GM12878 (cell line): Measurements from ENCODE around the gene ADGRA3. TPM values are rescaled to one million over a fixed set of nuclear protein-coding genes. Genes with fewer than 3 reads are reported as not detected.

Experiments used
- ATAC-seq: fragments of 200-7000 bp; cut with Tn5 transposase; 3 replicates; pipeline ENCODE4 v1.9.1; 2020; ENCODE audit warnings: mild to moderate bottlenecking, moderate library complexity
- BruUV-seq: library from RNA; stranded (reverse); fragments of 400-500 nt; replicated peaks from 2 replicates; lab custom pipeline; 2021; lab: Mats Ljungman, UMichigan
- CTCF ChIA-PET: fragments of 300-600 bp; sonication (Branson Sonifier 250); formaldehyde crosslinking; extraction: SDS; loops from one replicate; lab custom pipeline; 2021; ENCODE audit warnings: inconsistent platforms; lab: Yijun Ruan, JAX
- POLR2A ChIA-PET: fragments of 350-600 bp; formaldehyde crosslinking; extraction: SDS; loops from one replicate; lab custom pipeline; 2021; ENCODE audit warnings: inconsistent platforms; lab: Charles Lee
- RAD21 ChIA-PET: fragments of 300-600 bp; sonication (Branson Sonifier 250); formaldehyde crosslinking; loops from one replicate; lab custom pipeline; 2023; ENCODE audit warnings: antibody characterized with exemption; ENCODE audit not compliant: unreplicated experiment; lab: Charles Lee
- SMC1A ChIA-PET: fragments of 300-600 bp; sonication (Branson Sonifier 250); formaldehyde crosslinking; loops from one replicate; lab custom pipeline; 2023; ENCODE audit not compliant: unreplicated experiment, uncharacterized antibody; lab: Charles Lee
- DNase-seq: peaks from one replicate; pipeline ENCODE4 v3.0.0-alpha.2; 2011; ENCODE audit warnings: low read depth, low spot score
- FAIRE-seq: peaks from 3 replicates; lab custom pipeline; 2011; peaks lifted over from hg19 to GRCh38; lab: Jason Lieb, UNC
- H2AFZ ChIP-seq: 2 replicates; pipeline ENCODE4 v1.6.0; 2011; ENCODE audit warnings: low read depth, low read length, control low read depth; ENCODE audit not compliant: control insufficient read depth
- H3K27ac ChIP-seq: 2 replicates; pipeline ENCODE4 v1.5.1; 2011; ENCODE audit warnings: control low read depth; ENCODE audit not compliant: control insufficient read depth, insufficient read depth
- H3K27me3 ChIP-seq, 2 experiments: replicated peaks in 1 of 2; 2 replicates each; pipeline versions ENCODE4 v1.6.0 to v1.6.1; 2011; ENCODE audit warnings: low read length in 1 of 2; ENCODE audit not compliant: control insufficient read depth in 2 of 2, insufficient read depth in 2 of 2
- H3K36me3 ChIP-seq, 2 experiments: 2 replicates each; pipeline ENCODE4 v1.5.1; 2011; ENCODE audit warnings: low read length in 1 of 2; ENCODE audit not compliant: control insufficient read depth in 2 of 2, insufficient read depth in 2 of 2
- H3K4me1 ChIP-seq: 2 replicates; pipeline ENCODE4 v1.6.1; 2011; ENCODE audit warnings: mild to moderate bottlenecking, low read length, moderate library complexity, mixed read lengths; ENCODE audit not compliant: control insufficient read depth, insufficient read depth
- H3K4me2 ChIP-seq: 2 replicates; pipeline ENCODE4 v1.6.0; 2011; ENCODE audit warnings: control low read depth; ENCODE audit not compliant: control insufficient read depth, insufficient read depth
- H3K4me3 ChIP-seq: fragments of 200-600 bp; sonication (generic); 2 replicates; pipeline ENCODE4 v1.5.1; 2016
- H3K79me2 ChIP-seq: 2 replicates; pipeline ENCODE4 v1.6.0; 2011; ENCODE audit warnings: low read length; ENCODE audit not compliant: control insufficient read depth, insufficient read depth
- H3K9ac ChIP-seq: 2 replicates; pipeline ENCODE4 v1.8.0; 2011; ENCODE audit warnings: low read length, control low read depth, mixed read lengths; ENCODE audit not compliant: control insufficient read depth, insufficient read depth
- H3K9me3 ChIP-seq: replicated peaks from 3 replicates; pipeline ENCODE4 v1.5.1; 2011; ENCODE audit warnings: mild to moderate bottlenecking, low read length; ENCODE audit not compliant: control insufficient read depth, insufficient read depth
- H4K20me1 ChIP-seq: 2 replicates; pipeline ENCODE4 v1.6.0; 2011; ENCODE audit not compliant: control insufficient read depth, insufficient read depth
- ATF3 ChIP-seq: IDR thresholded peaks from 2 replicates; pipeline ENCODE4 v1.6.1; 2011; ENCODE audit warnings: low read depth, mild to moderate bottlenecking, low read length, moderate library complexity, borderline replicate concordance; ENCODE audit errors: extremely low read depth
- ATF7 ChIP-seq: fragments of 450-650 bp; IDR thresholded peaks from 2 replicates; pipeline ENCODE4 v1.6.1; 2016; ENCODE audit warnings: low read depth, mild to moderate bottlenecking
- GATAD2B ChIP-seq: fragments of 450-650 bp; conservative IDR thresholded peaks from 2 replicates; pipeline ENCODE4 v1.6.1; 2017; ENCODE audit warnings: low read depth, mild to moderate bottlenecking, moderate library complexity
- HDAC2 ChIP-seq: fragments of 200-600 bp; sonication (generic); IDR thresholded peaks from 2 replicates; pipeline ENCODE4 v1.6.1; 2017
- HDAC6 ChIP-seq: fragments of 200-600 bp; sonication (generic); IDR thresholded peaks from one replicate; pipeline ENCODE4 v1.8.0; 2017; ENCODE audit warnings: antibody characterized with exemption; ENCODE audit not compliant: unreplicated experiment
- MEF2B ChIP-seq: fragments of 450-650 bp; IDR thresholded peaks from 2 replicates; pipeline ENCODE4 v1.6.1; 2018; ENCODE audit warnings: mild to moderate bottlenecking, moderate library complexity; ENCODE audit not compliant: partially characterized antibody, poor library complexity, severe bottlenecking
- NR2F1 ChIP-seq: fragments of 450-650 bp; conservative IDR thresholded peaks from 2 replicates; pipeline ENCODE4 v1.6.1; 2017; ENCODE audit warnings: mild to moderate bottlenecking
- POLR2AphosphoS2 ChIP-seq: IDR thresholded peaks from 2 replicates; pipeline ENCODE4 v1.6.1; 2011; ENCODE audit warnings: low read depth, mild to moderate bottlenecking, low read length, improper control_type of control experiment, moderate library complexity
- SMARCA5 ChIP-seq: fragments of 450-650 bp; IDR thresholded peaks from 2 replicates; pipeline ENCODE4 v1.6.1; 2017; ENCODE audit warnings: mild to moderate bottlenecking
- STAT3 ChIP-seq: IDR thresholded peaks from 2 replicates; pipeline ENCODE4 v1.6.1; 2011; ENCODE audit warnings: low read depth, low read length, improper control_type of control experiment
- SUPT20H ChIP-seq: IDR thresholded peaks from 2 replicates; pipeline ENCODE4 v1.6.1; 2011; ENCODE audit warnings: low read depth, mild to moderate bottlenecking, low read length, moderate library complexity, borderline replicate concordance; ENCODE audit not compliant: control insufficient read depth
- USF1 ChIP-seq: IDR thresholded peaks from 2 replicates; pipeline ENCODE4 v1.6.1; 2011; ENCODE audit warnings: borderline replicate concordance, low read depth, mild to moderate bottlenecking, moderate library complexity, mixed read lengths, low read length; ENCODE audit not compliant: insufficient read depth; ENCODE audit errors: extremely low read length
- WRNIP1 ChIP-seq: IDR thresholded peaks from 2 replicates; pipeline ENCODE4 v1.6.1; 2011; ENCODE audit warnings: low read depth, low read length, improper control_type of control experiment, borderline replicate concordance
- ZBTB40 ChIP-seq: fragments of 450-650 bp; IDR thresholded peaks from 2 replicates; pipeline ENCODE4 v1.6.1; 2016; ENCODE audit warnings: mild to moderate bottlenecking, moderate library complexity, borderline replicate concordance
- ZNF207 ChIP-seq: fragments of 450-650 bp; IDR thresholded peaks from 2 replicates; pipeline ENCODE4 v1.6.1; 2014; ENCODE audit warnings: antibody characterized with exemption, mild to moderate bottlenecking, borderline replicate concordance
- ZZZ3 ChIP-seq: IDR thresholded peaks from 2 replicates; pipeline ENCODE4 v1.6.1; 2011; ENCODE audit warnings: low read depth; ENCODE audit not compliant: control insufficient read depth, insufficient read length
- WGBS: methylation state at CpG from one replicate; pipeline ENCODE4 v1.1.6; 2016; ENCODE audit warnings: low lambda C conversion rate; ENCODE audit not compliant: insufficient replicate concordance, insufficient coverage; ENCODE audit errors: missing lambda C conversion rate; 5-methylcytosine and 5-hydroxymethylcytosine counted together
- in situ Hi-C: fragments of 300-500 bp; cut with MboI; formaldehyde crosslinking; loops from 9 replicates; pipeline ENCODE4 v1.14.3; 2018; ENCODE audit warnings: mixed read lengths
- intact Hi-C: fragments of 100-400 bp; cut with micrococcal nuclease; formaldehyde crosslinking; loops from one replicate; pipeline ENCODE4 v1.14.2; 2022; ENCODE audit not compliant: unreplicated experiment
- polyA plus RNA-seq, 11 experiments: library from polyadenylated mRNA; depleted of rRNA in 4 of 11; unstranded in 6 of 11; stranded (reverse) in 5 of 11; fragments of >200 nt; fragmentation: Nextera tagmentation in 4 of 11; fragmentation: Illumina TruSeq in 1 of 11; extraction: Ambion mirVana in 4 of 11; extraction: Trizol in 1 of 11; gene quantifications; 1 replicate in 1 of 11; 2 replicates in 10 of 11; pipeline versions ENCODE4 v1.2.1 to v1.2.3, GENCODE V29; 2011 to 2016; ENCODE audit warnings: inconsistent platforms in 2 of 11, missing spikeins in 2 of 11, low read depth in 1 of 11
- total RNA-seq, 4 experiments: library from RNA; depleted of rRNA in 3 of 4; stranded (reverse); fragments of >200 nt in 3 of 4; fragmentation: Illumina TruSeq in 1 of 4; extraction: Trizol in 1 of 4; gene quantifications; 2 replicates each; pipeline versions ENCODE4 v1.2.1 to v1.2.3, GENCODE V29; 2013 to 2021
- TF ChIP-seq, protein P1 (sequence below): fragments of 450-650 bp; IDR thresholded peaks from 2 replicates; pipeline ENCODE4 v1.6.1; 2017; ENCODE audit warnings: mild to moderate bottlenecking

Gene ADGRA3
- total and polyA plus RNA-seq, 10 of the 15 experiments (the other 5 are each of a cell fraction or from before 2014, with no cell fraction given): 0.24 to 66.2 (median 2.5) TPM

DNA sequence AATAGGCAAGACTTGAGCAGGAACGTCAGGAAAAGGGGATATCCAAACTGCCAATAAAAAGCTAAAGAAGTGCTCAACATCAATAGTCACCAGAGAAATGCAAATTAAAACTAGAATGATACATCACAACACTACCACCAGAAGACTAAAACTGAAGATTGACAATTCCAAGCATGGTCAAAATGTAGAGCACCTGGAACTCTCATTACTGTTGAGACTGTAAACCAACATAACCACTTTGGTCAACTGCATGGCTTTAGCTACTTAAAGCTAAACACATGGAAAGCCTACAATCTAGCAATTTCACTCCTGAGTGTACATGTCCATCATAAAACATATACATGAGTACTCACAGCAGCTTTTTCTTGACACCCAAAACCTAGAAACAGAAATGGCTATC, 107.4 kb downstream of the ADGRA3 start:
- intact Hi-C loops (no loop called here), in situ Hi-C loops (loop anchor here (5.0 kb wide), 2 partner anchors 204 to 284 kb away; partner anchors contain the start of gene GBA3)
- Histone ChIP-seq H3K4me3 (no peak overlapping the region), H3K36me3 (no peaks in the 10 kb centered on the region), H3K9me3 (no peaks in the 10 kb centered on the region), H4K20me1 (no peaks in the 10 kb centered on the region), H3K9ac (no peak overlapping the region), H3K27me3 (no peaks in the 10 kb centered on the region), H2AFZ (no peak overlapping the region), H3K79me2 (no peaks in the 10 kb centered on the region), H3K27ac (no peak overlapping the region), H3K4me1 (no peaks in the 10 kb centered on the region), H3K4me2 (no peak overlapping the region)
- SMC1A ChIA-PET: interaction anchor here (0.7 to 4.5 kb wide), 20 partner anchors 10 to 975 kb away, joined by 3 to 22 read pairs (median 4); partner anchors contain the start of gene GBA3
- BruUV-seq: no TSS peak
- no peak for FAIRE-seq
- WGBS: 0% methylated on average over 1 of the region's 1 CpG
- CTCF ChIA-PET: interaction anchor here (0.7 to 6.6 kb wide), 10 partner anchors 9 to 729 kb away, joined by 3 to 117 read pairs (median 3); no protein-coding TSS in a partner anchor
- RAD21 ChIA-PET: interaction anchor here (0.7 to 5.5 kb wide), 9 partner anchors 18 to 620 kb away, joined by 3 to 66 read pairs (median 3); partner anchors contain the start of gene GBA3
- ATAC-seq: peak; percentile 56
- POLR2A ChIA-PET: interaction anchor here (0.6 to 0.8 kb wide), 3 partner anchors 9 to 85 kb away, joined by 3 to 5 read pairs (median 3); no protein-coding TSS in a partner anchor
- DNase-seq: no peak
- TF ChIP-seq ZNF207 (no peak), ATF3 (no peak), HDAC6 (no peak), USF1 (no peak), MEF2B (no peak), ZBTB40 (no peak), ZZZ3 (no peak), NR2F1 (no peak), HDAC2 (no peak), SMARCA5 (no peak), ATF7 (no peak), WRNIP1 (no peak), STAT3 (no peak), POLR2AphosphoS2 (no peak), GATAD2B (no peak), SUPT20H (no peak)
- TF ChIP-seq, protein P1, sequence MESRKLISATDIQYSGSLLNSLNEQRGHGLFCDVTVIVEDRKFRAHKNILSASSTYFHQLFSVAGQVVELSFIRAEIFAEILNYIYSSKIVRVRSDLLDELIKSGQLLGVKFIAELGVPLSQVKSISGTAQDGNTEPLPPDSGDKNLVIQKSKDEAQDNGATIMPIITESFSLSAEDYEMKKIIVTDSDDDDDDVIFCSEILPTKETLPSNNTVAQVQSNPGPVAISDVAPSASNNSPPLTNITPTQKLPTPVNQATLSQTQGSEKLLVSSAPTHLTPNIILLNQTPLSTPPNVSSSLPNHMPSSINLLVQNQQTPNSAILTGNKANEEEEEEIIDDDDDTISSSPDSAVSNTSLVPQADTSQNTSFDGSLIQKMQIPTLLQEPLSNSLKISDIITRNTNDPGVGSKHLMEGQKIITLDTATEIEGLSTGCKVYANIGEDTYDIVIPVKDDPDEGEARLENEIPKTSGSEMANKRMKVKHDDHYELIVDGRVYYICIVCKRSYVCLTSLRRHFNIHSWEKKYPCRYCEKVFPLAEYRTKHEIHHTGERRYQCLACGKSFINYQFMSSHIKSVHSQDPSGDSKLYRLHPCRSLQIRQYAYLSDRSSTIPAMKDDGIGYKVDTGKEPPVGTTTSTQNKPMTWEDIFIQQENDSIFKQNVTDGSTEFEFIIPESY: no peak
